ENCODE results near the gene KRTAP9-2.

- no peak for TF ChIP-seq POLR2AphosphoS5 (IDR thresholded peaks at IDR 0.05; ENCODE audit: low read depth)
- TF ChIP-seq, protein P1, sequence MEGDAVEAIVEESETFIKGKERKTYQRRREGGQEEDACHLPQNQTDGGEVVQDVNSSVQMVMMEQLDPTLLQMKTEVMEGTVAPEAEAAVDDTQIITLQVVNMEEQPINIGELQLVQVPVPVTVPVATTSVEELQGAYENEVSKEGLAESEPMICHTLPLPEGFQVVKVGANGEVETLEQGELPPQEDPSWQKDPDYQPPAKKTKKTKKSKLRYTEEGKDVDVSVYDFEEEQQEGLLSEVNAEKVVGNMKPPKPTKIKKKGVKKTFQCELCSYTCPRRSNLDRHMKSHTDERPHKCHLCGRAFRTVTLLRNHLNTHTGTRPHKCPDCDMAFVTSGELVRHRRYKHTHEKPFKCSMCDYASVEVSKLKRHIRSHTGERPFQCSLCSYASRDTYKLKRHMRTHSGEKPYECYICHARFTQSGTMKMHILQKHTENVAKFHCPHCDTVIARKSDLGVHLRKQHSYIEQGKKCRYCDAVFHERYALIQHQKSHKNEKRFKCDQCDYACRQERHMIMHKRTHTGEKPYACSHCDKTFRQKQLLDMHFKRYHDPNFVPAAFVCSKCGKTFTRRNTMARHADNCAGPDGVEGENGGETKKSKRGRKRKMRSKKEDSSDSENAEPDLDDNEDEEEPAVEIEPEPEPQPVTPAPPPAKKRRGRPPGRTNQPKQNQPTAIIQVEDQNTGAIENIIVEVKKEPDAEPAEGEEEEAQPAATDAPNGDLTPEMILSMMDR (IDR thresholded peaks at IDR 0.05; ENCODE audit: insufficient read depth, low read length): no peak
- TF ChIP-seq, protein P2, sequence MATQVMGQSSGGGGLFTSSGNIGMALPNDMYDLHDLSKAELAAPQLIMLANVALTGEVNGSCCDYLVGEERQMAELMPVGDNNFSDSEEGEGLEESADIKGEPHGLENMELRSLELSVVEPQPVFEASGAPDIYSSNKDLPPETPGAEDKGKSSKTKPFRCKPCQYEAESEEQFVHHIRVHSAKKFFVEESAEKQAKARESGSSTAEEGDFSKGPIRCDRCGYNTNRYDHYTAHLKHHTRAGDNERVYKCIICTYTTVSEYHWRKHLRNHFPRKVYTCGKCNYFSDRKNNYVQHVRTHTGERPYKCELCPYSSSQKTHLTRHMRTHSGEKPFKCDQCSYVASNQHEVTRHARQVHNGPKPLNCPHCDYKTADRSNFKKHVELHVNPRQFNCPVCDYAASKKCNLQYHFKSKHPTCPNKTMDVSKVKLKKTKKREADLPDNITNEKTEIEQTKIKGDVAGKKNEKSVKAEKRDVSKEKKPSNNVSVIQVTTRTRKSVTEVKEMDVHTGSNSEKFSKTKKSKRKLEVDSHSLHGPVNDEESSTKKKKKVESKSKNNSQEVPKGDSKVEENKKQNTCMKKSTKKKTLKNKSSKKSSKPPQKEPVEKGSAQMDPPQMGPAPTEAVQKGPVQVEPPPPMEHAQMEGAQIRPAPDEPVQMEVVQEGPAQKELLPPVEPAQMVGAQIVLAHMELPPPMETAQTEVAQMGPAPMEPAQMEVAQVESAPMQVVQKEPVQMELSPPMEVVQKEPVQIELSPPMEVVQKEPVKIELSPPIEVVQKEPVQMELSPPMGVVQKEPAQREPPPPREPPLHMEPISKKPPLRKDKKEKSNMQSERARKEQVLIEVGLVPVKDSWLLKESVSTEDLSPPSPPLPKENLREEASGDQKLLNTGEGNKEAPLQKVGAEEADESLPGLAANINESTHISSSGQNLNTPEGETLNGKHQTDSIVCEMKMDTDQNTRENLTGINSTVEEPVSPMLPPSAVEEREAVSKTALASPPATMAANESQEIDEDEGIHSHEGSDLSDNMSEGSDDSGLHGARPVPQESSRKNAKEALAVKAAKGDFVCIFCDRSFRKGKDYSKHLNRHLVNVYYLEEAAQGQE (IDR thresholded peaks at IDR 0.05; ENCODE audit: insufficient replicate concordance, low read depth): no peak
These were observed 397 bp upstream of the KRTAP9-2 start for GRCh38 chr17:41226051-41226450.

Data from HL-60 (cell line).